Frontal cortex (tissue), 4 donors: ENCODE measurements around the gene ZNF579. TPM values are rescaled to one million over a fixed set of nuclear protein-coding genes. Genes with fewer than 3 reads are reported as not detected.
"Not testable (repeated sequence)": the region's sequence is repeated elsewhere in the genome, so short reads cannot be mapped to it uniquely, and the experiment has no call there.

Experiments used
- DNase-seq, 2 donors: peaks; one replicate each; pipeline ENCODE4 v3.0.0; 2012; ENCODE audit warnings: low spot score in 2 of 2
- FAIRE-seq: peaks from 2 replicates; lab custom pipeline; 2012; peaks lifted over from hg19 to GRCh38; lab: Jason Lieb, UNC
- total RNA-seq: library from RNA; depleted of rRNA; stranded (reverse); fragments of >200 nt; gene quantifications from one replicate; pipeline ENCODE4 v1.2.3, GENCODE V29; 2014
- donor health status: control.
- donor health status: control.
- donor health status: control.

The ZNF579 gene
- total RNA-seq, 1 donor from 2014 or later: 3.7 TPM

- DNase-seq: no peak
These were observed 35.2 kb downstream of the ZNF579 start, which contains the start of gene SBK3 for GRCh38 chr19:55545443-55545842. Gene SBK3 (minus strand): TSS chr19:55545543. CDS start chr19:55545543, 0 bp downstream.

GRCh38 chr19:55544776-55545439 is 35.7 kb downstream of the ZNF579 start:
- FAIRE-seq (no peak), DNase-seq (no peak)

More at GRCh38 chr19:55545443-55545842, 35.2 kb downstream of the ZNF579 start, which contains the start of gene SBK3:
- FAIRE-seq: no peak

GRCh38 chr19:55544014-55544413 is 36.6 kb downstream of the ZNF579 start:
- FAIRE-seq: no peak

GRCh38 chr19:55543567-55543966 is 37.1 kb downstream of the ZNF579 start:
- DNase-seq (no peak), FAIRE-seq (no peak)

More at GRCh38 chr19:55544014-55544413, 36.6 kb downstream of the ZNF579 start:
- DNase-seq: no peak

- FAIRE-seq (no peak), DNase-seq (no peak)
These were observed 38.3 kb downstream of the ZNF579 start for GRCh38 chr19:55542292-55542855.

GRCh38 chr19:55541091-55541490 is 39.6 kb downstream of the ZNF579 start:
- FAIRE-seq: no peak
- DNase-seq: no peak

GRCh38 chr19:55540619-55541018 is 40.0 kb downstream of the ZNF579 start:
- FAIRE-seq: no peak
- DNase-seq: no peak

GRCh38 chr19:55539090-55539984 is 41.3 kb downstream of the ZNF579 start:
- no peak for FAIRE-seq

GRCh38 chr19:55538132-55538531 is 42.5 kb downstream of the ZNF579 start:
- DNase-seq (no peak), FAIRE-seq (no peak)

More at GRCh38 chr19:55539090-55539984, 41.3 kb downstream of the ZNF579 start:
- DNase-seq: no peak

GRCh38 chr19:55537741-55538111 is 42.9 kb downstream of the ZNF579 start:
- no peak for DNase-seq
- no peak for FAIRE-seq

- FAIRE-seq (no peak), DNase-seq (no peak)
These were observed 43.5 kb downstream of the ZNF579 start, which contains the start of gene SBK2 for GRCh38 chr19:55536951-55537740. Gene SBK2 (minus strand): TSS chr19:55537133. CDS start chr19:55536294, 839 bp downstream.

GRCh38 chr19:55536366-55536765 is 44.3 kb downstream of the ZNF579 start:
- no peak for DNase-seq
- FAIRE-seq: no peak

- no peak for FAIRE-seq
- DNase-seq: no peak
These were observed 44.7 kb downstream of the ZNF579 start for GRCh38 chr19:55535965-55536350.

- DNase-seq: no peak
- FAIRE-seq: no peak
These were observed 45.3 kb downstream of the ZNF579 start for GRCh38 chr19:55535173-55535964.

- FAIRE-seq, DNase-seq: not testable (repeated sequence)
These were observed 46.4 kb downstream of the ZNF579 start for GRCh38 chr19:55534280-55534679.

GRCh38 chr19:55530996-55531395 is 49.7 kb downstream of the ZNF579 start:
- DNase-seq: no peak
- FAIRE-seq: no peak

GRCh38 chr19:55529636-55530234 is 50.9 kb downstream of the ZNF579 start:
- FAIRE-seq: no peak
- no peak for DNase-seq

GRCh38 chr19:55528030-55528803 is 52.4 kb downstream of the ZNF579 start:
- peak in 1 of 2 donors; percentile 29 for DNase-seq
- FAIRE-seq: no peak
